ENCODE measurements around the gene NRCAM.

NRCAM gene

GRCh38 chr7:108313086-108313485 is 143.2 kb downstream of the NRCAM start:
- no peak for DNase-seq
- H2BK5ac ChIP-seq (ENCODE audit: low read depth, low read length, poor library complexity, severe bottlenecking): no peak overlapping the region
- WGBS: 91% methylated on average over 1 of the region's 3 CpGs
- no peak overlapping the region for H3K4me2 ChIP-seq (ENCODE audit: low read length, poor library complexity, severe bottlenecking)
- no peak overlapping the region for H3K14ac ChIP-seq (ENCODE audit: low read length in 2 of 2)
- H3K36me3 ChIP-seq (ENCODE audit: control insufficient read depth in 1 of 2, insufficient read depth in 2 of 2, low read depth in 1 of 2, low read length in 2 of 2): no peaks in the 10 kb centered on the region
- no peak overlapping the region for H3K18ac ChIP-seq (ENCODE audit: low read depth in 1 of 2, low read length in 2 of 2)
- H4K91ac ChIP-seq (ENCODE audit: low read length): no peak overlapping the region
- H3K4me3 ChIP-seq (ENCODE audit: insufficient read depth in 1 of 2, low read depth in 1 of 2, low read length in 2 of 2): no peak overlapping the region
- H3K79me1 ChIP-seq (replicated peaks; ENCODE audit: low read length, poor library complexity, severe bottlenecking): no peaks in the 10 kb centered on the region
- H2BK12ac ChIP-seq (ENCODE audit: low read length in 2 of 2): no peak overlapping the region
- no peaks in the 10 kb centered on the region for H3K27me3 ChIP-seq (ENCODE audit: control insufficient read depth in 1 of 2, insufficient read depth in 1 of 2, low read length in 2 of 2)
- H2AK5ac ChIP-seq (ENCODE audit: low read length, severe bottlenecking): no peak overlapping the region
- no peak overlapping the region for H3K23ac ChIP-seq (ENCODE audit: low read length in 2 of 2)
- no peaks in the 10 kb centered on the region for H3K4me1 ChIP-seq (ENCODE audit: control insufficient read depth, insufficient read depth, low read depth, low read length)
- H3K9me3 ChIP-seq (ENCODE audit: control insufficient read depth, low read length): no peaks in the 10 kb centered on the region
- no peak overlapping the region for H2BK15ac ChIP-seq (ENCODE audit: low read depth, poor library complexity, severe bottlenecking)
- no peak overlapping the region for H3K4ac ChIP-seq (ENCODE audit: low read depth in 1 of 2, low read length in 2 of 2)
- H2BK120ac ChIP-seq (ENCODE audit: low read depth, low read length): no peak overlapping the region
- no peak overlapping the region for H3K27ac ChIP-seq (ENCODE audit: low read length, poor library complexity, severe bottlenecking)
- no peak overlapping the region for H3K9ac ChIP-seq (ENCODE audit: low read length)
- no peak overlapping the region for H2AFZ ChIP-seq (ENCODE audit: low read depth, low read length)
- no peak overlapping the region for H4K8ac ChIP-seq (ENCODE audit: low read length)

- Histone ChIP-seq H3K9me3 (ENCODE audit: control insufficient read depth, low read length) (no peaks in the 10 kb centered on the region), H3K4me3 (ENCODE audit: insufficient read depth in 1 of 2, low read depth in 1 of 2, low read length in 2 of 2) (no peak overlapping the region), H3K23ac (ENCODE audit: low read length in 2 of 2) (no peak overlapping the region), H3K18ac (ENCODE audit: low read depth in 1 of 2, low read length in 2 of 2) (no peak overlapping the region), H2BK5ac (ENCODE audit: low read depth, low read length, poor library complexity, severe bottlenecking) (no peak overlapping the region), H3K9ac (ENCODE audit: low read length) (peak overlapping the region; percentile 37), H3K27ac (ENCODE audit: low read length, poor library complexity, severe bottlenecking) (no peak overlapping the region), H4K91ac (ENCODE audit: low read length) (no peak overlapping the region), H3K4me2 (ENCODE audit: low read length, poor library complexity, severe bottlenecking) (no peak overlapping the region), H3K79me1 (replicated peaks; ENCODE audit: low read length, poor library complexity, severe bottlenecking) (no peaks in the 10 kb centered on the region), H2AFZ (ENCODE audit: low read depth, low read length) (no peak overlapping the region), H4K8ac (ENCODE audit: low read length) (no peak overlapping the region), H3K4ac (ENCODE audit: low read depth in 1 of 2, low read length in 2 of 2) (no peak overlapping the region), H2BK12ac (ENCODE audit: low read length in 2 of 2) (no peak overlapping the region), H2BK15ac (ENCODE audit: low read depth, poor library complexity, severe bottlenecking) (no peak overlapping the region), H2AK5ac (ENCODE audit: low read length, severe bottlenecking) (no peak overlapping the region), H3K36me3 (ENCODE audit: control insufficient read depth in 1 of 2, insufficient read depth in 2 of 2, low read depth in 1 of 2, low read length in 2 of 2) (no peaks in the 10 kb centered on the region), H3K14ac (ENCODE audit: low read length in 2 of 2) (no peak overlapping the region), H3K27me3 (ENCODE audit: control insufficient read depth in 1 of 2, insufficient read depth in 1 of 2, low read length in 2 of 2) (no peaks in the 10 kb centered on the region), H3K4me1 (ENCODE audit: control insufficient read depth, insufficient read depth, low read depth, low read length) (no peaks in the 10 kb centered on the region), H2BK120ac (ENCODE audit: low read depth, low read length) (no peak overlapping the region)
- WGBS: no CpG with 5 or more reads among the region's 3 CpGs
- peak; percentile 17 for DNase-seq
Measured at GRCh38 chr7:108311446-108312168, 144.6 kb downstream of the NRCAM start.

- H3K27me3 ChIP-seq (ENCODE audit: control insufficient read depth in 1 of 2, insufficient read depth in 1 of 2, low read length in 2 of 2): no peaks in the 10 kb centered on the region
- no peak overlapping the region for H3K18ac ChIP-seq (ENCODE audit: low read depth in 1 of 2, low read length in 2 of 2)
- WGBS: 32% methylated on average over 1 of the region's 2 CpGs
- H3K4ac ChIP-seq (ENCODE audit: low read depth in 1 of 2, low read length in 2 of 2): no peak overlapping the region
- no peak overlapping the region for H2AK5ac ChIP-seq (ENCODE audit: low read length, severe bottlenecking)
- no peak overlapping the region for H2BK12ac ChIP-seq (ENCODE audit: low read length in 2 of 2)
- no peak overlapping the region for H3K14ac ChIP-seq (ENCODE audit: low read length in 2 of 2)
- no peaks in the 10 kb centered on the region for H3K4me1 ChIP-seq (ENCODE audit: control insufficient read depth, insufficient read depth, low read depth, low read length)
- no peaks in the 10 kb centered on the region for H3K9me3 ChIP-seq (ENCODE audit: control insufficient read depth, low read length)
- no peak overlapping the region for H2BK120ac ChIP-seq (ENCODE audit: low read depth, low read length)
- H4K8ac ChIP-seq (ENCODE audit: low read length): no peak overlapping the region
- no peaks in the 10 kb centered on the region for H3K36me3 ChIP-seq (ENCODE audit: control insufficient read depth in 1 of 2, insufficient read depth in 2 of 2, low read depth in 1 of 2, low read length in 2 of 2)
- H3K79me1 ChIP-seq (replicated peaks; ENCODE audit: low read length, poor library complexity, severe bottlenecking): no peaks in the 10 kb centered on the region
- DNase-seq: peak; percentile 15
- no peak overlapping the region for H2AFZ ChIP-seq (ENCODE audit: low read depth, low read length)
- H3K4me2 ChIP-seq (ENCODE audit: low read length, poor library complexity, severe bottlenecking): no peak overlapping the region
- H4K91ac ChIP-seq (ENCODE audit: low read length): no peak overlapping the region
- H3K4me3 ChIP-seq (ENCODE audit: insufficient read depth in 1 of 2, low read depth in 1 of 2, low read length in 2 of 2): no peak overlapping the region
- H2BK5ac ChIP-seq (ENCODE audit: low read depth, low read length, poor library complexity, severe bottlenecking): no peak overlapping the region
- no peak overlapping the region for H2BK15ac ChIP-seq (ENCODE audit: low read depth, poor library complexity, severe bottlenecking)
- H3K27ac ChIP-seq (ENCODE audit: low read length, poor library complexity, severe bottlenecking): no peak overlapping the region
- no peak overlapping the region for H3K23ac ChIP-seq (ENCODE audit: low read length in 2 of 2)
- H3K9ac ChIP-seq (ENCODE audit: low read length): no peak overlapping the region
Measured at GRCh38 chr7:108310351-108310750, 145.9 kb downstream of the NRCAM start.

GRCh38 chr7:108308903-108309302 is 147.3 kb downstream of the NRCAM start:
- Histone ChIP-seq H3K18ac (ENCODE audit: low read depth in 1 of 2, low read length in 2 of 2) (no peak overlapping the region), H2BK15ac (ENCODE audit: low read depth, poor library complexity, severe bottlenecking) (no peak overlapping the region), H3K4ac (ENCODE audit: low read depth in 1 of 2, low read length in 2 of 2) (no peak overlapping the region), H2AFZ (ENCODE audit: low read depth, low read length) (no peak overlapping the region), H3K9ac (ENCODE audit: low read length) (no peak overlapping the region), H3K23ac (ENCODE audit: low read length in 2 of 2) (no peak overlapping the region), H3K4me2 (ENCODE audit: low read length, poor library complexity, severe bottlenecking) (no peak overlapping the region), H4K8ac (ENCODE audit: low read length) (no peak overlapping the region), H3K36me3 (ENCODE audit: control insufficient read depth in 1 of 2, insufficient read depth in 2 of 2, low read depth in 1 of 2, low read length in 2 of 2) (no peaks in the 10 kb centered on the region), H4K91ac (ENCODE audit: low read length) (no peak overlapping the region), H3K14ac (ENCODE audit: low read length in 2 of 2) (no peak overlapping the region), H2BK120ac (ENCODE audit: low read depth, low read length) (no peak overlapping the region), H2BK5ac (ENCODE audit: low read depth, low read length, poor library complexity, severe bottlenecking) (no peak overlapping the region), H2BK12ac (ENCODE audit: low read length in 2 of 2) (no peak overlapping the region), H3K27ac (ENCODE audit: low read length, poor library complexity, severe bottlenecking) (no peak overlapping the region), H3K79me1 (replicated peaks; ENCODE audit: low read length, poor library complexity, severe bottlenecking) (no peaks in the 10 kb centered on the region), H3K4me3 (ENCODE audit: insufficient read depth in 1 of 2, low read depth in 1 of 2, low read length in 2 of 2) (no peak overlapping the region), H3K4me1 (ENCODE audit: control insufficient read depth, insufficient read depth, low read depth, low read length) (no peaks in the 10 kb centered on the region), H2AK5ac (ENCODE audit: low read length, severe bottlenecking) (no peak overlapping the region), H3K27me3 (ENCODE audit: control insufficient read depth in 1 of 2, insufficient read depth in 1 of 2, low read length in 2 of 2) (no peaks in the 10 kb centered on the region), H3K9me3 (ENCODE audit: control insufficient read depth, low read length) (no peaks in the 10 kb centered on the region)
- DNase-seq: peak; percentile 59
- WGBS: 22% methylated on average over 2 of the region's 2 CpGs
